NCI-H1417 (cell line): ENCODE results near the gene GALNT13.

Source experiments
- DNase-seq, 3 experiments: peaks; one replicate each; lab custom pipeline; 2025; lab: John Stamatoyannopoulos, UW

The GALNT13 gene

GRCh38 chr2:154481336-154481735 lies 609.6 kb downstream of the GALNT13 start:
- peak in 1 of 3 experiments; percentile 35 for DNase-seq

GRCh38 chr2:154484338-154485099 lies 612.8 kb downstream of the GALNT13 start:
- DNase-seq, result peak in 2 of 3 experiments; percentile 32 to 75

GRCh38 chr2:154488801-154489200 lies 617.1 kb downstream of the GALNT13 start:
- no peak for DNase-seq

DNA sequence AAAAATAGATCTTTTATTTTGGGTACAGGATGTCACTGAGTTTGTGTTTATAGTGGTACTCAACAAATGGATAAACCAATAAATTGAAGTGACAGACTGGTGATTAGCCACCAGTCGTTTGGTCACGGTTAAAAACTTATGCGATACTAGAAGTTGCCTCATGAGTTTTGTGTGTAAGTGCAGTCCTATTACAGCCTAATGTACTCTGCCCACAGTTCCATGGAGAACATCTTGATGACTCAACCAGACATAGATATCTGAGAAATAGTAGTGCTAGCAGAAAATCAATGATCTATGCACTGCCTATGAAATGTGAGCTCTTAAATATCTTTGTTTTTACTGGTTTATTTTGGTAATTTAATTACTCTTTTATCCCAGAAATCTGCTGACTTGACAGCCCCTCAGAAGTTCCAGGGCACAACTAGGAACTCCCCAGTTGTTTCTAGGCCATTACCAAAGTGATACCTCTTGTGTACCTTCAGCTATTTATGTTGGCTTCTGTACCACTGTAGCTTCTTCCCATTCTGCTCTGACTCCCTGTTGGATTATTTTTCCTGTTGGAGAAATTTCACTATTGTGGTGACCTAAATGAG lies 617.6 kb downstream of the GALNT13 start:
- DNase-seq, result no peak

GRCh38 chr2:154490530-154490929 lies 618.8 kb downstream of the GALNT13 start:
- no peak for DNase-seq

DNA sequence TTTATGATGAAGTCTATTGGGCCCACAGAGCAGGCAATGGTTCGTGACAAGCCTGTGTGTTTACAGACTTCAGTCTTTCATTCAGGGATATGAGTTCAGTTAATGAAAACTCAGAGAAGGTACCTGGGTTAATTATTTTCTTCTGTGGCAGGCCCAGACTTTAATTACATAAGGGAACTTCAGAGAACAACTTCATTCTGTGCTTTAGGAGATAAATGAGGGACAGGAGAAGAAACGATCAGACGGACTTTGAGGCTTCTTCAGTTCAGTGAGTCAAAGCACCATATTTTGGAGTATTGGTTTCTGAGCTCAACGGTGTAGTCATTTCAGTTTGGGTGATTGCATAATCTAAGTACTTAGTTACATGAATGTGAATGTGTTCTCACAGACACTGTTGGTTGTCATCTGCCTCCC lies 623.7 kb downstream of the GALNT13 start:
- DNase-seq, result no peak

DNA sequence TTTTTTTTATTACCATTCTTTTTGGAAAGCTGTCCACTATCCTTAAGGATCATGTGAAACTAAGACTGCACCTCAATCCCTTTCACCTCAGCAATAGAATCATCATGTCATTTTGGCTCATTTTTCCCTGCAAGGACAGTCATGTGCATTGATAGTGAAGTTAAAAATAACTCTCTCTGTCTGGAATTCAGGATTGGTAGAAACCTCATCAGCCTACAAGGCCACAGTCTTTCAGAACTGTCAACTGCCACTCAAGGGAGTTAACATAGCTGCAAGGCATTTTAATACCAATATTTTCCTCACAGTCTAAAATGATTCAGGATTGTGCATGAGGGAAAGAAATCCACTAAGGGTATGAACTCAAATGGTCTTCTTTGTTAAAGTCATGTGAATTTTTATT lies 625.3 kb downstream of the GALNT13 start:
- DNase-seq, result no peak
